AG09309 (cell line): ENCODE results near the gene PLEKHA6.
A peak's percentile ranks its signal among the peaks of the same experiment; 100 is the strongest.

ENCODE experiments used
- DNase-seq: peaks from one replicate; pipeline ENCODE4 v3.0.0-alpha.2; 2010; ENCODE audit warnings: low read depth
- H3K4me3 ChIP-seq: 2 replicates; pipeline ENCODE4 v1.5.1; 2011; ENCODE audit warnings: mild to moderate bottlenecking, low read depth, low read length, moderate library complexity; ENCODE audit not compliant: control insufficient read depth
- CTCF ChIP-seq: IDR thresholded peaks from 2 replicates; pipeline ENCODE4 v1.5.1; 2011; ENCODE audit warnings: mild to moderate bottlenecking, low read depth, low read length, inconsistent platforms; ENCODE audit not compliant: insufficient read depth, control insufficient read depth; ENCODE audit errors: missing control alignments

Gene PLEKHA6

GRCh38 chr1:204326771-204327300, 32.9 kb downstream of the PLEKHA6 start:
- no peak overlapping the region for H3K4me3 ChIP-seq
- no peak for DNase-seq
- no peak for TF ChIP-seq CTCF

GRCh38 chr1:204325944-204326343, 33.8 kb downstream of the PLEKHA6 start:
- DNase-seq = no peak
- no peak for TF ChIP-seq CTCF

GRCh38 chr1:204323887-204324286, 35.8 kb downstream of the PLEKHA6 start:
- peak; percentile 8 for TF ChIP-seq CTCF
- peak; percentile 39 for DNase-seq
- no peak overlapping the region for H3K4me3 ChIP-seq

More at GRCh38 chr1:204325944-204326343, 33.8 kb downstream of the PLEKHA6 start:
- H3K4me3 ChIP-seq = no peak overlapping the region

GRCh38 chr1:204322339-204322868, 37.3 kb downstream of the PLEKHA6 start:
- no peak for TF ChIP-seq CTCF
- H3K4me3 ChIP-seq = no peak overlapping the region
- no peak for DNase-seq

GRCh38 chr1:204321665-204322064, 38.1 kb downstream of the PLEKHA6 start:
- no peak overlapping the region for H3K4me3 ChIP-seq
- TF ChIP-seq CTCF = no peak
- no peak for DNase-seq

- TF ChIP-seq CTCF = no peak
- no peak for DNase-seq
Measured at GRCh38 chr1:204321051-204321450, 38.7 kb downstream of the PLEKHA6 start.

More at GRCh38 chr1:204321051-204321450, 38.7 kb downstream of the PLEKHA6 start:
- H3K4me3 ChIP-seq = no peak overlapping the region
